Esophagus squamous epithelium (tissue), 5 donors: Measurements from ENCODE around the gene RTN4RL1. TPM values are rescaled to one million over a fixed set of nuclear protein-coding genes. Genes with fewer than 3 reads are reported as not detected.

ENCODE experiments used
- DNase-seq: peaks from one replicate; lab custom pipeline; 2025; lab: John Stamatoyannopoulos, UW
- H3K27ac ChIP-seq, 4 donors: fragments of 200-600 bp; sonication (generic); one replicate each; pipeline ENCODE4 v1.5.1; 2016 to 2019; ENCODE audit warnings: mild to moderate bottlenecking in 1 of 4
- H3K27me3 ChIP-seq, 4 donors: fragments of 200-600 bp; sonication (generic); 1 replicate in 3 of 4; 2 replicates in 1 of 4; pipeline versions ENCODE4 v1.5.1 to v1.6.0; 2017 to 2021; ENCODE audit warnings: antibody characterized with exemption in 1 of 4
- H3K36me3 ChIP-seq, 3 donors: fragments of 200-600 bp; sonication (generic); one replicate each; pipeline ENCODE4 v1.5.1; 2016 to 2019
- H3K4me1 ChIP-seq, 3 donors: fragments of 200-600 bp; sonication (generic); one replicate each; pipeline ENCODE4 v1.5.1; 2017 to 2019
- H3K4me3 ChIP-seq, 4 donors: fragments of 200-600 bp; sonication (generic); 1 replicate in 3 of 4; 2 replicates in 1 of 4; pipeline ENCODE4 v1.5.1; 2016 to 2019; ENCODE audit warnings: mild to moderate bottlenecking in 2 of 4, moderate library complexity in 1 of 4
- H3K9me3 ChIP-seq, 3 donors: fragments of 200-600 bp; sonication (generic); one replicate each; pipeline ENCODE4 v1.5.1; 2016 to 2019
- POLR2A ChIP-seq, 4 donors: fragments of 450-650 bp; IDR thresholded peaks; one replicate each; pipeline ENCODE4 v1.6.1; 2017; ENCODE audit warnings: antibody characterized with exemption in 4 of 4, mild to moderate bottlenecking in 4 of 4, moderate library complexity in 3 of 4
- WGBS, 2 donors: methylation state at CpG; one replicate each; pipeline ENCODE4 v1.1.5; 2018; 5-methylcytosine and 5-hydroxymethylcytosine counted together
- intact Hi-C: fragments of 100-400 bp; cut with DNase I; formaldehyde crosslinking; loops from one replicate; pipeline ENCODE4 v1.15.0; 2022
- total RNA-seq, 4 donors: library from RNA; depleted of rRNA; stranded (reverse); fragments of >200 nt; gene quantifications; one replicate each; pipeline ENCODE4 v1.1.0, GENCODE V29; 2016
- TF ChIP-seq, protein P1 (sequence below), 6 experiments: fragments of 450-650 bp in 4 of 6; fragments of 200-600 bp in 2 of 6; sonication (generic) in 2 of 6; IDR thresholded peaks; one replicate each; pipeline ENCODE4 v1.5.1; 2016 to 2019; ENCODE audit warnings: antibody characterized with exemption in 6 of 6, mild to moderate bottlenecking in 4 of 6, moderate library complexity in 4 of 6
- donor health status: DM: yes; HTN: yes; CAD: no.

Gene RTN4RL1
- total RNA-seq, 4 donors from 2014 or later = 1.1 to 4.0 (median 2.0) TPM

DNA sequence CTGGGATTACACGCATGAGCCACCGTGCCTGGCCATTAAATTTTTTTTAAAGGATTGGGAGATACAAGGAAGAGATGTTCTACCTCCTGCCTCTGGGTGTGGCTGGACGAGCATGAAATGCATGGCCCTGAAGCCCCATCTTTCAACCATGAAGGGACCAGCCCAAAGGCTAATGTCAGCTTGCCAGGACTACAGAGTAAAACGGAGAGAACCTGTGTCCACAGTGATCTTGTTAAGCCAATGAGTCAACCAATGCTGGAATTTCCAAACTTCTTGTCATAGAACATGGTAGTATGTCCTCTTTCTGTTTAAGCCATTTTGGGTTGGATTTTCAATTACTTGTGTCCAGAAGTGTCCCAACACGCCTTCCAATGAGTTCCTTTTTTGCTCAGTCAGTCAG, 71.3 kb downstream of the RTN4RL1 start:
- H3K4me3 ChIP-seq = no peak overlapping the region
- WGBS, 2 donors = 31% methylated on average over 2 to 5 of the region's 5 CpGs
- intact Hi-C loops = no loop called here

DNA sequence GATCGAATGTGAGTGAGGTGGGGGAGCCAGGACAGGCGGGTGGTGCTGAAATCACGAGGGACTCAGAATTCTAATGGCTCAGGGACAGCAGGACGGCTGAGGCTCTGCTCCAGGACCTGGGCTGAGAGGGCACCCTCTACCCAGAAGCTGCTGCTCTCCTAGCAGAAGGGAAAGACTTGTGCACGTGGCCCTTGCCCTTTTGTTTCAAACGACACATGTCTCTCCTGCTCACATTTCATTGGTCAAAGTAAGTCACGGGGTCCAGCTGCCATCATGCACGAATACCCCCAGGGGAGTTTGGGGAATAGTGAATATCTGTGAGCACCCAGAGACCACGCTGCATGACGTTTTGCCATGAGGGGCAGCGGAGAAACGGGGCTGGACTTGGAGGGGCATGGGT, 73.2 kb downstream of the RTN4RL1 start:
- TF ChIP-seq, protein P1, sequence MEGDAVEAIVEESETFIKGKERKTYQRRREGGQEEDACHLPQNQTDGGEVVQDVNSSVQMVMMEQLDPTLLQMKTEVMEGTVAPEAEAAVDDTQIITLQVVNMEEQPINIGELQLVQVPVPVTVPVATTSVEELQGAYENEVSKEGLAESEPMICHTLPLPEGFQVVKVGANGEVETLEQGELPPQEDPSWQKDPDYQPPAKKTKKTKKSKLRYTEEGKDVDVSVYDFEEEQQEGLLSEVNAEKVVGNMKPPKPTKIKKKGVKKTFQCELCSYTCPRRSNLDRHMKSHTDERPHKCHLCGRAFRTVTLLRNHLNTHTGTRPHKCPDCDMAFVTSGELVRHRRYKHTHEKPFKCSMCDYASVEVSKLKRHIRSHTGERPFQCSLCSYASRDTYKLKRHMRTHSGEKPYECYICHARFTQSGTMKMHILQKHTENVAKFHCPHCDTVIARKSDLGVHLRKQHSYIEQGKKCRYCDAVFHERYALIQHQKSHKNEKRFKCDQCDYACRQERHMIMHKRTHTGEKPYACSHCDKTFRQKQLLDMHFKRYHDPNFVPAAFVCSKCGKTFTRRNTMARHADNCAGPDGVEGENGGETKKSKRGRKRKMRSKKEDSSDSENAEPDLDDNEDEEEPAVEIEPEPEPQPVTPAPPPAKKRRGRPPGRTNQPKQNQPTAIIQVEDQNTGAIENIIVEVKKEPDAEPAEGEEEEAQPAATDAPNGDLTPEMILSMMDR (IDR thresholded peaks at IDR 0.05) = no peak
- TF ChIP-seq POLR2A (IDR thresholded peaks at IDR 0.05) = no peak
- Histone ChIP-seq H3K9me3 (no peaks in the 10 kb centered on the region), H3K4me3 (no peak overlapping the region), H3K27ac (no peak overlapping the region), H3K27me3 (no peaks in the 10 kb centered on the region), H3K4me1 (peaks cover 0 to 5% (median 0%) of the 10 kb centered on the region in 3 donors), H3K36me3 (no peaks in the 10 kb centered on the region)
- intact Hi-C loops = no loop called here
- DNase-seq = no peak
- WGBS, 2 donors = 59 to 75% methylated on average over 11 to 12 of the region's 12 CpGs

More for the DNA sequence above, 71.3 kb downstream of the RTN4RL1 start:
- no peak for DNase-seq
- H3K27me3 ChIP-seq = no peaks in the 10 kb centered on the region
- no peaks in the 10 kb centered on the region for H3K9me3 ChIP-seq
- no peak overlapping the region for H3K27ac ChIP-seq
- TF ChIP-seq, protein P1 (IDR thresholded peaks at IDR 0.05) = no peak
- TF ChIP-seq POLR2A (IDR thresholded peaks at IDR 0.05) = no peak
- H3K4me1 ChIP-seq = peaks cover 0 to 12% (median 0%) of the 10 kb centered on the region in 3 donors
- H3K36me3 ChIP-seq = no peaks in the 10 kb centered on the region

DNA sequence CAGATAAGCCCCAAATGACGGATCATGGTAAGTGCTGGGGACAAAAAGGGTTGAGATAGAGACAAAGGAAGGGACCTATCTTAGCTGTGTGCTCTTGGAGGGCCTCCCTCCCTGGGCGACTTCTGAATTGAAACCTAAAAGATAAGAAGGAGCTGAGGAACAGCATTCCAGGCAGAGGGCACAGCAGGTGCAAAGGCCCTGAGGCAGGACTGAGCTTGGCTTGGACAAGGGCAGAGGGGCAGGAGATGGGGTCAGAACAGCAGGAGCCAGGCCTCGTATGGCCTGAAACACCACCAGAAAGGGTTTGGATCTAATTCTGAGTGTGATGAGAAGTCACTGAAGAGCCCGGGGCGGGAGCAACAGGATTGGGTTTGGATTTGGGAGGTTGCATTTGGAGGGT, 75.4 kb downstream of the RTN4RL1 start:
- intact Hi-C loops = no loop called here
- no peaks in the 10 kb centered on the region for H3K27me3 ChIP-seq
- no peak overlapping the region for H3K27ac ChIP-seq
- DNase-seq = no peak
- no peak for TF ChIP-seq POLR2A (IDR thresholded peaks at IDR 0.05)
- TF ChIP-seq, protein P1 (IDR thresholded peaks at IDR 0.05) = no peak
- no peaks in the 10 kb centered on the region for H3K9me3 ChIP-seq
- peaks cover 0 to 5% (median 0%) of the 10 kb centered on the region in 3 donors for H3K4me1 ChIP-seq
- no peak overlapping the region for H3K4me3 ChIP-seq
- 73 to 93% methylated on average over 5 of the region's 5 CpGs for WGBS, 2 donors
- H3K36me3 ChIP-seq = no peaks in the 10 kb centered on the region

DNA sequence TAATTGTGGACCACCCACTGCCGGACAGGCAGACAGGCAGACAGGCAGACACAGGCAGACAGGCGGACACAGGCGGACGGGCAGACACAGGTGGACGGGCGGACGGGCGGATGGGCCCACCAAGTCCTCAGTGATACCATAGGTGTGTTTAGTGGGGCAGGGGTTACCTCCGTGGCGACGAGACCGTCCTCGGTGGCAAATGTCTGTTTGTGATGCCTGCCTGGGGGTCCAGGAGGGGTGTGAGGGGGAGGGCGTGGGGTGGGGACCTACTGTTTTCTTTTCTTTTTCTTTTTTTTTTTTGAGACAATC, 76.7 kb downstream of the RTN4RL1 start:
- intact Hi-C loops = no loop called here
- no peaks in the 10 kb centered on the region for H3K4me1 ChIP-seq
- H3K27me3 ChIP-seq = no peaks in the 10 kb centered on the region
- no peak overlapping the region for H3K27ac ChIP-seq
- no peak for TF ChIP-seq POLR2A (IDR thresholded peaks at IDR 0.05)
- TF ChIP-seq, protein P1 (IDR thresholded peaks at IDR 0.05) = no peak
- no peak for DNase-seq
- H3K36me3 ChIP-seq = no peaks in the 10 kb centered on the region
- no peaks in the 10 kb centered on the region for H3K9me3 ChIP-seq
- no peak overlapping the region for H3K4me3 ChIP-seq
- 81 to 89% methylated on average over 6 to 11 of the region's 14 CpGs for WGBS, 2 donors

DNA sequence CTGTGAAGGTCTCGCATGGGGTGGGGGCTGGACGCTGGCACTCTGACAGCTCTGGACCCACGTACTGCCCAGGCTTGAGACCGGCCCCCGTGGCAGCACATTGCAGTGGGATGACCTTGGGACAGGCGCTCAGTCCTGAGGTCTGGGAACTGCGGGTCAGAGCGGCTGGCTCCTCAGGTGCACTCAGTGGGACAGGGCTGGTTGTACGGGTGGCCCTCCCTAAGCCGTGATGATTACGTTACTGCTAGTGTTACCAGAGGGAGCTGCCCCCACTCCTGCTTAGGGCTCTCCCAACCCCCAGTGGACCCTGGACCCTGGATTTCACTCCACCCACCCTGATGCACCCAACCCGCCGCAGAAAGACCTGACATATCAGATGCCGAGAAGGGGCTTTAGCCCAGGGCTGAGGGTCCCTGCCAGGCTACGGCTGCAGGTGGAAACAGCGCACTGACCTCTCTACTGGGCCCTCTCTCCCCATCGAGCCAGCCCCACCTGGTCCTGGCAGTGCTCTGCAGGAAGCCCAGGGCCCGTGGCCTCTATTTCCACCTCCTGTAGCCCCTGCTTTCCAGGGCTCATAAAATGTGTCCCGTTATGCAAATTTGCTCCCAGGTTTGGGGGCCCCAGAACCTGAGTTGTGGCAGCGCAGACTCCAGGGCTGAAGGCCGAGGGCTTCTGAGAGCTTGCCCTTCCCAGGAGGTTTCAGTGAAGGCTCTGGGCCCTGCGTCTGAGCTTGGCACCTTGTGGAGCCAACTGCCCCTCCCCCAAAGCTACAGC, 77.2 kb downstream of the RTN4RL1 start:
- Histone ChIP-seq H3K27me3 (no peaks in the 10 kb centered on the region), H3K9me3 (no peaks in the 10 kb centered on the region), H3K4me3 (no peak overlapping the region), H3K4me1 (no peaks in the 10 kb centered on the region), H3K27ac (no peak overlapping the region), H3K36me3 (no peaks in the 10 kb centered on the region)
- no peak for DNase-seq
- no peak for TF ChIP-seq POLR2A (IDR thresholded peaks at IDR 0.05)
- WGBS, 2 donors = 90 to 91% methylated on average over 8 to 13 of the region's 22 CpGs
- intact Hi-C loops = no loop called here
